SH-SY5Y (cell line): ENCODE measurements around the gene C2CD4A.

Source experiments
- GATA2 ChIP-seq: IDR thresholded peaks from 2 replicates; pipeline ENCODE4 v1.6.1; 2011; ENCODE audit warnings: mild to moderate bottlenecking, low read depth, low read length
- GATA3 ChIP-seq: IDR thresholded peaks from 2 replicates; pipeline ENCODE4 v1.6.1; 2011; ENCODE audit warnings: low read depth, mild to moderate bottlenecking, low read length, moderate library complexity

- TF ChIP-seq GATA2 (no peak), GATA3 (no peak)
Observed at GRCh38 chr15:62089616-62090015, 22.8 kb downstream of the C2CD4A start.
